Astrocyte (in vitro differentiated cells and primary cell): Measurements from ENCODE around the gene PAF1. TPM values are rescaled to one million over a fixed set of nuclear protein-coding genes. Genes with fewer than 3 reads are reported as not detected.

Experiments used
- DNase-seq: peaks from one replicate; pipeline ENCODE4 v3.0.0-alpha.2; 2010; ENCODE audit warnings: low read depth
- FAIRE-seq: peaks from 2 replicates; lab custom pipeline; 2011; peaks lifted over from hg19 to GRCh38; lab: Jason Lieb, UNC
- H2AFZ ChIP-seq: 2 replicates; pipeline ENCODE4 v1.6.0; 2012; ENCODE audit warnings: low read depth, low read length, inconsistent platforms
- H3K27ac ChIP-seq: 2 replicates; pipeline ENCODE4 v1.5.1; 2011; ENCODE audit warnings: low read depth, low read length, inconsistent platforms
- H3K27me3 ChIP-seq: 2 replicates; pipeline ENCODE4 v1.6.0; 2011; ENCODE audit warnings: low read length, inconsistent platforms; ENCODE audit not compliant: insufficient read depth
- H3K36me3 ChIP-seq: 2 replicates; pipeline ENCODE4 v1.5.1; 2011; ENCODE audit warnings: low read length, inconsistent platforms; ENCODE audit not compliant: insufficient read depth
- H3K4me1 ChIP-seq: 2 replicates; pipeline ENCODE4 v1.5.1; 2011; ENCODE audit warnings: low read length, inconsistent platforms; ENCODE audit not compliant: insufficient read depth
- H3K4me2 ChIP-seq: 2 replicates; pipeline ENCODE4 v1.6.0; 2012; ENCODE audit warnings: low read length, inconsistent platforms
- H3K4me3 ChIP-seq: 2 replicates; pipeline ENCODE4 v1.5.1; 2011; ENCODE audit warnings: low read depth, mild to moderate bottlenecking, low read length, inconsistent platforms; ENCODE audit not compliant: insufficient read depth
- H3K79me2 ChIP-seq: 2 replicates; pipeline ENCODE4 v1.6.0; 2012; ENCODE audit warnings: mild to moderate bottlenecking, low read length, inconsistent platforms; ENCODE audit not compliant: insufficient read depth
- H3K9ac ChIP-seq: 2 replicates; pipeline ENCODE4 v1.6.0; 2012; ENCODE audit warnings: mild to moderate bottlenecking, low read length, inconsistent platforms
- H3K9me3 ChIP-seq: 2 replicates; pipeline ENCODE4 v1.5.1; 2012; ENCODE audit warnings: low read depth, mild to moderate bottlenecking, low read length, inconsistent platforms; ENCODE audit not compliant: insufficient read depth
- H4K20me1 ChIP-seq: 2 replicates; pipeline ENCODE4 v1.6.0; 2012; ENCODE audit warnings: low read length, inconsistent platforms; ENCODE audit not compliant: insufficient read depth
- H3K27ac Mint-ChIP-seq: one replicate; pipeline ENCODE4 v1.8.0; 2021; ENCODE audit warnings: mild to moderate bottlenecking, mixed read lengths; ENCODE audit not compliant: unreplicated experiment
- H3K27me3 Mint-ChIP-seq: one replicate; pipeline ENCODE4 v1.8.0; 2021; ENCODE audit warnings: low read depth, mixed read lengths; ENCODE audit not compliant: unreplicated experiment
- H3K36me3 Mint-ChIP-seq: one replicate; pipeline ENCODE4 v1.8.0; 2021; ENCODE audit warnings: low read depth, mixed read lengths; ENCODE audit not compliant: unreplicated experiment
- H3K4me1 Mint-ChIP-seq: one replicate; pipeline ENCODE4 v1.8.0; 2021; ENCODE audit warnings: low read depth, mixed read lengths; ENCODE audit not compliant: unreplicated experiment
- H3K4me3 Mint-ChIP-seq: one replicate; pipeline ENCODE4 v1.8.0; 2021; ENCODE audit warnings: mild to moderate bottlenecking, moderate library complexity, mixed read lengths; ENCODE audit not compliant: unreplicated experiment
- H3K9me3 Mint-ChIP-seq: one replicate; pipeline ENCODE4 v1.8.0; 2021; ENCODE audit warnings: mild to moderate bottlenecking, mixed read lengths; ENCODE audit not compliant: unreplicated experiment
- CTCF ChIP-seq: IDR thresholded peaks from 2 replicates; pipeline ENCODE4 v1.5.1; 2011; ENCODE audit warnings: low read depth, mild to moderate bottlenecking, inconsistent platforms, low read length, moderate library complexity; ENCODE audit not compliant: insufficient read depth
- EZH2 ChIP-seq: IDR thresholded peaks from 2 replicates; pipeline ENCODE4 v1.6.1; 2012; ENCODE audit warnings: mild to moderate bottlenecking, low read length, inconsistent platforms; ENCODE audit not compliant: insufficient read depth
- total RNA-seq: library from RNA; stranded (reverse); gene quantifications from 2 replicates; pipeline ENCODE4 v1.2.1, GENCODE V29; 2021

PAF1 gene
- total RNA-seq, 1 donor from 2014 or later: 43.2 TPM

GRCh38 chr19:39375929-39376328, 15.0 kb downstream of the PAF1 start:
- Mint-ChIP-seq H3K36me3 (peaks cover 41% of the 10 kb centered on the region), H3K27me3 (no peaks in the 10 kb centered on the region)
- FAIRE-seq: no peak

GRCh38 chr19:39372941-39373340, 18.0 kb downstream of the PAF1 start:
- Mint-ChIP-seq H3K4me3 (no peak overlapping the region), H3K36me3 (peaks cover 44% of the 10 kb centered on the region), H3K4me1 (peaks cover 3% of the 10 kb centered on the region), H3K9me3 (no peaks in the 10 kb centered on the region), H3K27ac (no peak overlapping the region), H3K27me3 (no peaks in the 10 kb centered on the region)
- peak overlapping the region; percentile 65 for H3K4me2 ChIP-seq
- H4K20me1 ChIP-seq: peaks cover 21% of the 10 kb centered on the region
- H3K79me2 ChIP-seq: peaks cover 5% of the 10 kb centered on the region
- no peak for TF ChIP-seq EZH2
- no peak for TF ChIP-seq CTCF
- H3K9me3 ChIP-seq: no peaks in the 10 kb centered on the region
- peaks cover 15% of the 10 kb centered on the region for H3K4me1 ChIP-seq
- H3K9ac ChIP-seq: peak overlapping the region; percentile 70
- H3K27ac ChIP-seq: peak overlapping the region; percentile 83
- FAIRE-seq: no peak
- no peak overlapping the region for H2AFZ ChIP-seq
- no peak overlapping the region for H3K4me3 ChIP-seq
- no peak for DNase-seq
- no peaks in the 10 kb centered on the region for H3K27me3 ChIP-seq
- peaks cover 44% of the 10 kb centered on the region for H3K36me3 ChIP-seq

More at GRCh38 chr19:39375929-39376328, 15.0 kb downstream of the PAF1 start:
- H3K27me3 ChIP-seq: no peaks in the 10 kb centered on the region
- H3K9ac ChIP-seq: no peak overlapping the region
- no peak overlapping the region for H3K4me3 ChIP-seq
- no peak overlapping the region for H2AFZ ChIP-seq
- no peak overlapping the region for H3K27ac ChIP-seq
- H3K79me2 ChIP-seq: peaks cover 5% of the 10 kb centered on the region
- Mint-ChIP-seq H3K9me3 (no peaks in the 10 kb centered on the region), H3K4me3 (no peak overlapping the region), H3K4me1 (peaks cover 3% of the 10 kb centered on the region), H3K27ac (no peak overlapping the region)
- peaks cover 16% of the 10 kb centered on the region for H4K20me1 ChIP-seq
- H3K9me3 ChIP-seq: no peaks in the 10 kb centered on the region
- TF ChIP-seq CTCF: no peak
- no peak for TF ChIP-seq EZH2
- H3K4me2 ChIP-seq: no peak overlapping the region
- no peak for DNase-seq
- peaks cover 15% of the 10 kb centered on the region for H3K4me1 ChIP-seq
- peaks cover 41% of the 10 kb centered on the region for H3K36me3 ChIP-seq

GRCh38 chr19:39372047-39372802, 18.7 kb downstream of the PAF1 start:
- no peak overlapping the region for H2AFZ ChIP-seq
- TF ChIP-seq EZH2 (no peak), CTCF (no peak)
- peaks cover 41% of the 10 kb centered on the region for H3K36me3 Mint-ChIP-seq
- H4K20me1 ChIP-seq: peaks cover 21% of the 10 kb centered on the region
- H3K4me3 ChIP-seq: no peak overlapping the region
- H3K36me3 ChIP-seq: peaks cover 39% of the 10 kb centered on the region
- H3K4me3 Mint-ChIP-seq: no peak overlapping the region
- no peaks in the 10 kb centered on the region for H3K9me3 ChIP-seq
- DNase-seq (peak; percentile 95), FAIRE-seq (no peak)
- peaks cover 3% of the 10 kb centered on the region for H3K4me1 Mint-ChIP-seq
- no peaks in the 10 kb centered on the region for H3K27me3 Mint-ChIP-seq
- H3K4me2 ChIP-seq: peak overlapping the region; percentile 65
- H3K9ac ChIP-seq: peak overlapping the region; percentile 70
- H3K27me3 ChIP-seq: no peaks in the 10 kb centered on the region
- peaks cover 15% of the 10 kb centered on the region for H3K4me1 ChIP-seq
- H3K27ac Mint-ChIP-seq: no peak overlapping the region
- no peaks in the 10 kb centered on the region for H3K9me3 Mint-ChIP-seq
- H3K27ac ChIP-seq: peak overlapping the region; percentile 83
- peaks cover 5% of the 10 kb centered on the region for H3K79me2 ChIP-seq
